ENCODE results near the gene SLC18A3.

Gene SLC18A3

GRCh38 chr10:49611816-49612512, 1.9 kb downstream of the SLC18A3 start:
- no peak for DNase-seq (ENCODE audit: low read depth)

- no peak for DNase-seq (ENCODE audit: low read depth)
Observed at GRCh38 chr10:49612513-49613164, 2.5 kb downstream of the SLC18A3 start.

- no peak for DNase-seq (ENCODE audit: low read depth)
Observed at GRCh38 chr10:49613165-49613881, 3.2 kb downstream of the SLC18A3 start.

GRCh38 chr10:49613882-49614241, 3.8 kb downstream of the SLC18A3 start, which contains the start of gene CHAT:
Gene CHAT, plus strand, starts transcription at chr10:49614037. Its CDS starts 153 bp downstream, at chr10:49614190.
- no peak for DNase-seq (ENCODE audit: low read depth)

- no peak for DNase-seq (ENCODE audit: low read depth)
Observed at GRCh38 chr10:49614242-49615198, 4.4 kb downstream of the SLC18A3 start.

GRCh38 chr10:49615213-49615612, 5.1 kb downstream of the SLC18A3 start:
- DNase-seq (ENCODE audit: low read depth), result no peak

- no peak for DNase-seq (ENCODE audit: low read depth)
Observed at GRCh38 chr10:49615721-49616120, 5.6 kb downstream of the SLC18A3 start.

GRCh38 chr10:49616421-49617101, 6.5 kb downstream of the SLC18A3 start:
- no peak for DNase-seq (ENCODE audit: low read depth)

- DNase-seq (ENCODE audit: low read depth), result no peak
Observed at GRCh38 chr10:49617121-49618020, 7.3 kb downstream of the SLC18A3 start.

- DNase-seq (ENCODE audit: low read depth), result no peak
Observed at GRCh38 chr10:49618821-49619220, 8.7 kb downstream of the SLC18A3 start.

- DNase-seq (ENCODE audit: low read depth), result no peak
Observed at GRCh38 chr10:49619613-49620012, 9.5 kb downstream of the SLC18A3 start.

GRCh38 chr10:49620286-49620810, 10.2 kb downstream of the SLC18A3 start:
- no peak for DNase-seq (ENCODE audit: low read depth)

- no peak for DNase-seq (ENCODE audit: low read depth)
Observed at GRCh38 chr10:49620841-49621378, 10.8 kb downstream of the SLC18A3 start.

- no peak for DNase-seq (ENCODE audit: low read depth)
Observed at GRCh38 chr10:49621561-49621960, 11.5 kb downstream of the SLC18A3 start.

- DNase-seq (ENCODE audit: low read depth), result no peak
Observed at GRCh38 chr10:49622426-49623425, 12.6 kb downstream of the SLC18A3 start.

- no peak for DNase-seq (ENCODE audit: low read depth)
Observed at GRCh38 chr10:49624629-49625028, 14.5 kb downstream of the SLC18A3 start.

GRCh38 chr10:49625411-49625810, 15.3 kb downstream of the SLC18A3 start:
- no peak for DNase-seq (ENCODE audit: low read depth)

GRCh38 chr10:49627038-49627437, 16.9 kb downstream of the SLC18A3 start:
- no peak for DNase-seq (ENCODE audit: low read depth)
